Transverse colon (tissue), 4 donors: ENCODE data around the gene DENND6B. TPM values are rescaled to one million over a fixed set of nuclear protein-coding genes. Genes with fewer than 3 reads are reported as not detected.
A peak's percentile ranks its signal among the peaks of the same experiment; 100 is the strongest.

Experiments
- DNase-seq: peaks from one replicate; pipeline ENCODE4 v3.0.0-alpha.2; 2019
- H3K27ac ChIP-seq, 4 donors: fragments of 200-600 bp; sonication (generic); 2 replicates each; pipeline ENCODE4 v1.5.1; 2016 to 2018; ENCODE audit warnings: inconsistent platforms in 4 of 4
- H3K27me3 ChIP-seq: fragments of 200-600 bp; sonication (generic); 2 replicates; pipeline ENCODE4 v1.5.1; 2017; ENCODE audit warnings: inconsistent platforms
- H3K36me3 ChIP-seq, 4 donors: fragments of 200-600 bp; sonication (generic); 2 replicates each; pipeline ENCODE4 v1.5.1; 2017 to 2019; ENCODE audit warnings: inconsistent platforms in 4 of 4
- H3K4me1 ChIP-seq, 4 donors: fragments of 200-600 bp; sonication (generic); 2 replicates each; pipeline ENCODE4 v1.5.1; 2017 to 2020; ENCODE audit warnings: inconsistent platforms in 4 of 4
- H3K4me3 ChIP-seq, 4 donors: fragments of 200-600 bp; sonication (generic); 1 replicate in 1 of 4; 2 replicates in 3 of 4; pipeline versions ENCODE4 v1.5.1 to v1.6.1; 2017 to 2019; ENCODE audit warnings: inconsistent platforms in 4 of 4
- H3K9me3 ChIP-seq, 2 donors: fragments of 200-600 bp; sonication (generic); 2 replicates each; pipeline ENCODE4 v1.5.1; 2017 to 2019; ENCODE audit warnings: inconsistent platforms in 2 of 2
- EP300 ChIP-seq: sonication (generic); formaldehyde crosslinking; IDR thresholded peaks from one replicate; pipeline ENCODE4 v1.6.1; 2017; ENCODE audit warnings: antibody characterized with exemption, low read depth
- POLR2A ChIP-seq: fragments of 450-650 bp; IDR thresholded peaks from one replicate; pipeline ENCODE4 v1.6.1; 2016; ENCODE audit warnings: antibody characterized with exemption, mild to moderate bottlenecking, moderate library complexity
- POLR2AphosphoS5 ChIP-seq, 3 donors: sonication (generic); formaldehyde crosslinking; IDR thresholded peaks; one replicate each; pipeline ENCODE4 v1.6.1; 2016; ENCODE audit warnings: antibody characterized with exemption in 3 of 3
- WGBS, 2 donors: methylation state at CpG; one replicate each; pipeline ENCODE4 v1.1.5; 2018; ENCODE audit warnings: low coverage in 1 of 2; 5-methylcytosine and 5-hydroxymethylcytosine counted together
- in situ Hi-C, 4 donors: fragments of 200-750 bp; cut with MboI; loops; one replicate each; pipeline versions ENCODE4 v1.15.0 to v1.15.1; 2017; ENCODE audit warnings: low sequenced_read_pairs in 3 of 4, low pct_ligation_motif_present in 1 of 4, low pct_unique_long_range_greater_than_20kb in 1 of 4
- intact Hi-C: fragments of 100-400 bp; cut with DNase I; formaldehyde crosslinking; loops from one replicate; pipeline ENCODE4 v1.15.1; 2023; ENCODE audit warnings: low total_unique reads
- total RNA-seq, 4 donors: library from RNA; depleted of rRNA; stranded (reverse); fragments of >200 nt; gene quantifications; one replicate each; pipeline ENCODE4 v1.1.0, GENCODE V29; 2016
- TF ChIP-seq, protein P1 (sequence below), 5 experiments: fragments of 200-600 bp in 3 of 5; fragments of 450-650 bp in 2 of 5; sonication (generic) in 3 of 5; IDR thresholded peaks; 1 replicate in 2 of 5; 2 replicates in 3 of 5; pipeline ENCODE4 v1.5.1; 2016 to 2017; ENCODE audit warnings: antibody characterized with exemption in 5 of 5, inconsistent platforms in 3 of 5, mild to moderate bottlenecking in 2 of 5, moderate library complexity in 1 of 5

DENND6B gene
- total RNA-seq, 4 donors from 2014 or later = 3.2 to 22.7 (median 8.3) TPM

DNA sequence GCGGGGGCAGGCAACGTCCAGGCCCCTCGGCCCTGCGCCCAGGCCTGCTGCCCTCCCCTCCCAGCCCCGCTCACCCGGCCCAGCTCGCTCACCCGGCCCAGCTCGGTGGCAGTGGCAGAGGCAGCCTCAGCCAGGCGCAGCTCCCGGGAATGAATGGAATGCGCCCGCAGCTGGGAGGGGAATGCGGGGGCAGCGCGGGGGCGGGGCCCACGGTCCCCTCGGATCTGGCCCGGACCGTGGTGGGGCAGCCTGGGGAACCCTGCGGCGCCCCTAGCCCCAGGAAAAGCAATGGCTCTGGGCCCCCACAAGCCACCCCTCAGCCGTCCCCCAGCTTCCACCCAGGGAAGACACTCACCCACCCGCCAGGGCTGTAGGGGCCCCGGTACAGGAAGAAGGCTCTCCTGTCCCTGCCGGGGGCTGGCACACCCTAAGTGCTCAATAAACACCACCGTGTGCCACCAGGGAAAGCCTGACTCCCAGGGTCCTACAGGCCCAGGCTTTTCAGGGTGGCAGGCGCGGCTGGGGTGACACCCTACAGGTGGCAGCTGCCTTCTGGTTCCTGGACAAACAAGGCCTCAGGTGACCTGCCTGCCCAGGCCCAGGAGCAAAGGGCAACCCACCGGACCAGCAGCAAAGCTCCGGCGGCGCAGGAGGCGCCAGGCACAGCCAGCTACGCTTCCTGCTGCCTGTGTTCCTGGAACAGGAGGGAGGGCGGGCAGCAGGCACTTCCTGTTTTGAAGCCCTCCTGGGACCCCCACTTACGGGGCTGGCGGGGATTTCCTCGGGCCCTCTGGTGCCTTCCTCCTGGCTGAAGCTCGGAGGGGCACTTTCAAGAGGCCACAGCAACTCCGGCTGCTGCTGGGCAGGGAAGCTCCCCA is 33.1 kb downstream of the DENND6B start:
- Histone ChIP-seq H3K27me3 (no peaks in the 10 kb centered on the region), H3K4me3 (peak overlapping the region in 3 of 4 donors; percentile 4 to 38 (median 24))
- TF ChIP-seq POLR2AphosphoS5 (IDR thresholded peaks at IDR 0.05) = peak in 2 of 3 donors; percentile 75 to 77
- TF ChIP-seq EP300 = no peak
- TF ChIP-seq POLR2A = peak; percentile 54
- TF ChIP-seq, protein P1, sequence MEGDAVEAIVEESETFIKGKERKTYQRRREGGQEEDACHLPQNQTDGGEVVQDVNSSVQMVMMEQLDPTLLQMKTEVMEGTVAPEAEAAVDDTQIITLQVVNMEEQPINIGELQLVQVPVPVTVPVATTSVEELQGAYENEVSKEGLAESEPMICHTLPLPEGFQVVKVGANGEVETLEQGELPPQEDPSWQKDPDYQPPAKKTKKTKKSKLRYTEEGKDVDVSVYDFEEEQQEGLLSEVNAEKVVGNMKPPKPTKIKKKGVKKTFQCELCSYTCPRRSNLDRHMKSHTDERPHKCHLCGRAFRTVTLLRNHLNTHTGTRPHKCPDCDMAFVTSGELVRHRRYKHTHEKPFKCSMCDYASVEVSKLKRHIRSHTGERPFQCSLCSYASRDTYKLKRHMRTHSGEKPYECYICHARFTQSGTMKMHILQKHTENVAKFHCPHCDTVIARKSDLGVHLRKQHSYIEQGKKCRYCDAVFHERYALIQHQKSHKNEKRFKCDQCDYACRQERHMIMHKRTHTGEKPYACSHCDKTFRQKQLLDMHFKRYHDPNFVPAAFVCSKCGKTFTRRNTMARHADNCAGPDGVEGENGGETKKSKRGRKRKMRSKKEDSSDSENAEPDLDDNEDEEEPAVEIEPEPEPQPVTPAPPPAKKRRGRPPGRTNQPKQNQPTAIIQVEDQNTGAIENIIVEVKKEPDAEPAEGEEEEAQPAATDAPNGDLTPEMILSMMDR (IDR thresholded peaks at IDR 0.05) = peak in 3 of 5 experiments; percentile 14 to 39 (median 34)

DNA sequence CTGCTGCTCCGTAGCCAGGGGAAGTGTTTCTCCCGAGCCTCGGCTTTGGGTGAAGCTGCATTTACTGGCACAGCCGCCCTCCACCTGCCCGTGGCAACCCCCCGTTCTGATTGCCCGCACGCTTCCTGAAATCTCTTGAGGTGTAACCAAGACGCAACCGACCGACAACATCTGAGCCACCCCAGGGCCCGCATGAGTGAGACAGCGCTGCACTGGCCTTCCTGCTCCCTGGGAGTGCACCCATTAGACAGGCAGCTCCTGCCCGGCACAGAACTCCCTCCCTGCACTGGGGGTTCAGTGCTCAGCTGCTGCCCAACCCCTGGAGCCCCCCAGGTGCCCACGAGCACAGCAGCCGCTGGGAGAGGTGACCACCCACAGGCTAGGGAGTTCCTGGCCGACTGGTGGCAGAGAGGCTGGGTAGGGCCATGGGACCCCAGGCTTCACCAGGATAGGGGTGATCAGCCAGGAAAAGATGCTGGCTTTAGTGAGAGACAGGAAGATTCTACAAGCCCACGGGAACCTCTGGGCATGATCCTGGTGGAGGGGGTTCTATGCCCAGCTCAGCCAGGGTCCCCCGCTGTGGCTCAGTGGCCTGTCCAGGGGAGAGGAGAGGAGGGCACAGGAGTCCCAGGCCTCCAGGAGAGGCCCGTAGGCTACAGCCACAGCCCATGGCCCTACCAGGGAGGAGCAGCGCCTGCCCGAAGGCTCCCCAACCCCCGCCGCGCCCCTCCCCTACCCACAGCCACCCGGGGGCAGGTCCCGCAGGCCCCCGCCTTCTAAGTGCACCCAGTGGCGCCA is 34.0 kb downstream of the DENND6B start:
- in situ Hi-C loops (no loop called here), intact Hi-C loops (no loop called here)
- peaks cover 0 to 24% (median 7%) of the 10 kb centered on the region in 4 donors for H3K36me3 ChIP-seq
- no peak for DNase-seq
- H3K27me3 ChIP-seq = no peaks in the 10 kb centered on the region
- 49 to 80% methylated on average over 1 to 20 of the region's 29 CpGs for WGBS, 2 donors
- peak overlapping the region; percentile 78 to 94 (median 88) for H3K27ac ChIP-seq
- H3K4me1 ChIP-seq = peaks cover 43 to 49% (median 44%) of the 10 kb centered on the region in 4 donors
- no peaks in the 10 kb centered on the region for H3K9me3 ChIP-seq
- TF ChIP-seq, protein P1 (IDR thresholded peaks at IDR 0.05) = no peak
- TF ChIP-seq POLR2AphosphoS5 (IDR thresholded peaks at IDR 0.05) (no peak), EP300 (no peak), POLR2A (no peak)
- H3K4me3 ChIP-seq = peak overlapping the region in 3 of 4 donors; percentile 4 to 38 (median 24)

More for the DNA sequence above, 33.1 kb downstream of the DENND6B start:
- H3K36me3 ChIP-seq = peaks cover 0 to 17% (median 4%) of the 10 kb centered on the region in 4 donors
- no peaks in the 10 kb centered on the region for H3K9me3 ChIP-seq
- intact Hi-C loops = no loop called here
- H3K4me1 ChIP-seq = peaks cover 50 to 57% (median 52%) of the 10 kb centered on the region in 4 donors
- 15% methylated on average over 34 of the region's 42 CpGs; no CpG with 5 or more reads in 1 of the 2 donors for WGBS, 2 donors
- H3K27ac ChIP-seq = peak overlapping the region; percentile 78 to 94 (median 88)
- peak; percentile 85 for DNase-seq
- in situ Hi-C loops = no loop called here

DNA sequence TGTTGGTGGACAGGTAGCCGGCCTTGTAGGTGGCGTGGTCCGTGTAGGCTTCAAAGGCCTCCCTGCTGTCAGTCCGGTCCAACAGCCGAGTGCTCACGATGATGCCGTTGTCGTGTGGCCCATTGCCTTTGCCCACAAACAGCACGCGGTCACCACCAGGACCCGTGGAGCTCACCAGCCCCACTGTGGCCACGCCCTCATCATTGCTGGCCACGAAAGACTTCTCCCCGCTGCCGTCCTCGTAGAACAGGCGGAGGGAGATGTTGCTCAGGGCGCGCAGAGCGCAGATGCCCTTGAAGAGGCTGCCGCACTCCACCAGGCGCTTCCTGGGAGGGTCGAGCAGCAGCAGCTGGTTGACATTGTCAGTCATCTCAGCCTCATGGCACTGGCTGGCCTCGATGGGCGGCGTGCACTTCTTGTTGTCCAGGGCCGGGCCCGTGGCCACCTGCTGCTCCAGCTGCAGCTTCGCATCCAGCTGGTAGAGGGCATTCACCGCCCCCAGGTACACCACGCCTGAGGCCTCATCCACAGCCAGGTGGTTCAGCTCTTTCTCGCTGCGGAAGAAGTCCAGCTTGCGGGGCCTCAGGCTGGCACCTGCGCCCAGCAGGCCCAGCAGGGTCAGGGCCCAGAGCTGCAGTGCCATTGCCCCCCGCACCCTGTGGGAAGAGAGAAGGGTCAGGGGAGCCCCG is 36.7 kb downstream of the DENND6B start:
- Histone ChIP-seq H3K9me3 (no peaks in the 10 kb centered on the region), H3K4me1 (peaks cover 25 to 28% (median 27%) of the 10 kb centered on the region in 4 donors), H3K27ac (no peak overlapping the region), H3K4me3 (no peak overlapping the region), H3K27me3 (no peaks in the 10 kb centered on the region), H3K36me3 (peaks cover 0 to 46% (median 18%) of the 10 kb centered on the region in 4 donors)
- 90% methylated on average over 36 of the region's 37 CpGs; no CpG with 5 or more reads in 1 of the 2 donors for WGBS, 2 donors
- in situ Hi-C loops (no loop called here), intact Hi-C loops (no loop called here)
- DNase-seq = no peak
- TF ChIP-seq POLR2A (no peak), EP300 (no peak), POLR2AphosphoS5 (IDR thresholded peaks at IDR 0.05) (no peak)
- TF ChIP-seq, protein P1 (IDR thresholded peaks at IDR 0.05) = no peak
